ENCODE data around the gene ST7. TPM values are rescaled to one million over a fixed set of nuclear protein-coding genes. Genes with fewer than 3 reads are reported as not detected.

ST7 gene
- total and polyA plus RNA-seq, 2 of the 8 experiments (the other 6 are each of a cell fraction or from before 2014, with no cell fraction given): 16.3 to 18.0 TPM

- TF ChIP-seq CTCF (IDR thresholded peaks at IDR 0.05; ENCODE audit: control extremely low read depth in 1 of 3, insufficient read depth in 1 of 3, low read depth in 1 of 3, low read length in 3 of 3): peak in 1 of 3 experiments; percentile 13; a peak in 1 of 4 replicates
- TF ChIP-seq CHD7 (IDR thresholded peaks at IDR 0.05; ENCODE audit: insufficient replicate concordance, low read length): no peak
- no peak for TF ChIP-seq GABPA (IDR thresholded peaks at IDR 0.05; ENCODE audit: borderline replicate concordance, insufficient read depth, low read length)
- TF ChIP-seq PHF8 (conservative IDR thresholded peaks at IDR 0.05; ENCODE audit: low read depth, low read length): peak; percentile 73; the same call in 1 of the 2 replicates
- no peak for TF ChIP-seq ATF3 (IDR thresholded peaks at IDR 0.05; ENCODE audit: insufficient read depth, low read depth, low read length)
Measured at GRCh38 chr7:116953906-116954838, 871 bp downstream of the ST7 start (continued).

Measured in H1 (cell line).